Parathyroid adenoma (tissue), 2 donors: ENCODE results near the gene TTLL12.

Source experiments
- H2AFZ ChIP-seq: fragments of 300-600 bp; sonication (generic); one replicate; pipeline ENCODE4 v1.7.0; 2017; ENCODE audit warnings: antibody characterized with exemption, mild to moderate bottlenecking
- H3K27ac ChIP-seq: fragments of 300-600 bp; sonication (generic); one replicate; pipeline ENCODE4 v1.7.0; 2017
- H3K27me3 ChIP-seq: fragments of 300-600 bp; sonication (generic); one replicate; pipeline ENCODE4 v1.7.0; 2017; ENCODE audit warnings: low read length; ENCODE audit not compliant: control insufficient read depth, insufficient read depth
- H3K36me3 ChIP-seq: fragments of 300-600 bp; sonication (generic); one replicate; pipeline ENCODE4 v1.7.0; 2017; ENCODE audit warnings: low read length; ENCODE audit not compliant: control insufficient read depth, insufficient read depth
- H3K4me1 ChIP-seq: fragments of 300-600 bp; sonication (generic); one replicate; pipeline ENCODE4 v1.7.0; 2017; ENCODE audit warnings: control low read depth
- H3K4me2 ChIP-seq: fragments of 300-600 bp; sonication (generic); one replicate; pipeline ENCODE4 v1.7.0; 2017; ENCODE audit warnings: low read length
- H3K4me3 ChIP-seq: fragments of 300-600 bp; sonication (generic); one replicate; pipeline ENCODE4 v1.7.0; 2017; ENCODE audit warnings: low read depth, low read length
- H3K79me2 ChIP-seq: fragments of 300-600 bp; sonication (generic); one replicate; pipeline ENCODE4 v1.7.0; 2017; ENCODE audit warnings: control low read depth
- H3K9ac ChIP-seq: fragments of 300-600 bp; sonication (generic); one replicate; pipeline ENCODE4 v1.7.0; 2017; ENCODE audit warnings: mild to moderate bottlenecking
- H3K9me3 ChIP-seq: fragments of 300-600 bp; sonication (generic); one replicate; pipeline ENCODE4 v1.7.0; 2017; ENCODE audit warnings: low read length; ENCODE audit not compliant: control insufficient read depth
- CTCF ChIP-seq: fragments of 300-600 bp; sonication (generic); IDR thresholded peaks from one replicate; pipeline ENCODE4 v1.7.0; 2017; ENCODE audit warnings: antibody characterized with exemption, mild to moderate bottlenecking
- donor health status: primary hyperparathyroidism.

TTLL12 gene

GRCh38 chr22:43152357-43153071 is 34.4 kb downstream of the TTLL12 start:
- peaks cover 3% of the 10 kb centered on the region for H3K4me1 ChIP-seq

GRCh38 chr22:43152003-43152356 is 35.0 kb downstream of the TTLL12 start:
- Histone ChIP-seq H2AFZ (peak overlapping the region; percentile 82), H3K27ac (peak overlapping the region; percentile 67), H3K4me3 (peak overlapping the region; percentile 78), H3K27me3 (no peaks in the 10 kb centered on the region), H3K4me2 (peak overlapping the region; percentile 89), H3K4me1 (peaks cover 3% of the 10 kb centered on the region), H3K9ac (no peak overlapping the region), H3K9me3 (no peaks in the 10 kb centered on the region), H3K79me2 (no peaks in the 10 kb centered on the region), H3K36me3 (no peaks in the 10 kb centered on the region)
- no peak for TF ChIP-seq CTCF

More at GRCh38 chr22:43152357-43153071, 34.4 kb downstream of the TTLL12 start:
- no peaks in the 10 kb centered on the region for H3K27me3 ChIP-seq
- H3K9ac ChIP-seq = no peak overlapping the region
- H3K36me3 ChIP-seq = no peaks in the 10 kb centered on the region
- TF ChIP-seq CTCF = no peak
- H3K27ac ChIP-seq = peak overlapping the region; percentile 67
- peak overlapping the region; percentile 89 for H3K4me2 ChIP-seq
- no peaks in the 10 kb centered on the region for H3K79me2 ChIP-seq
- peak overlapping the region; percentile 82 for H2AFZ ChIP-seq
- H3K4me3 ChIP-seq = peak overlapping the region; percentile 78
- no peaks in the 10 kb centered on the region for H3K9me3 ChIP-seq

- peak within 1 kb of the TSS; percentile 82 for H2AFZ ChIP-seq
- H3K4me1 ChIP-seq = peaks cover 3% of the 10 kb centered on the region
- H3K9me3 ChIP-seq = no peaks in the 10 kb centered on the region
- H3K4me3 ChIP-seq = peak within 1 kb of the TSS; percentile 78
- H3K4me2 ChIP-seq = peak within 1 kb of the TSS; percentile 89
- no peak within 1 kb of the TSS for H3K9ac ChIP-seq
- no peaks in the 10 kb centered on the region for H3K36me3 ChIP-seq
- H3K79me2 ChIP-seq = no peaks in the 10 kb centered on the region
- H3K27ac ChIP-seq = peak within 1 kb of the TSS; percentile 67
- no peaks in the 10 kb centered on the region for H3K27me3 ChIP-seq
- TF ChIP-seq CTCF = no peak
Measured at GRCh38 chr22:43151251-43152002, 35.5 kb downstream of the TTLL12 start, which contains the start of gene TSPO. TSS of gene TSPO (plus strand) at chr22:43151559. CDS start at chr22:43159239, 7,680 bp downstream.

- H3K27ac ChIP-seq = peak overlapping the region; percentile 56
- H3K4me3 ChIP-seq = peak overlapping the region; percentile 78
- no peaks in the 10 kb centered on the region for H3K27me3 ChIP-seq
- H2AFZ ChIP-seq = peak overlapping the region; percentile 82
- TF ChIP-seq CTCF = no peak
- no peaks in the 10 kb centered on the region for H3K36me3 ChIP-seq
- H3K9me3 ChIP-seq = no peaks in the 10 kb centered on the region
- peaks cover 3% of the 10 kb centered on the region for H3K4me1 ChIP-seq
- no peaks in the 10 kb centered on the region for H3K79me2 ChIP-seq
- H3K9ac ChIP-seq = no peak overlapping the region
- H3K4me2 ChIP-seq = peak overlapping the region; percentile 89
Measured at GRCh38 chr22:43150731-43151206, 36.2 kb downstream of the TTLL12 start.
